ENCODE results near the gene SIGMAR1.

SIGMAR1 gene

DNA sequence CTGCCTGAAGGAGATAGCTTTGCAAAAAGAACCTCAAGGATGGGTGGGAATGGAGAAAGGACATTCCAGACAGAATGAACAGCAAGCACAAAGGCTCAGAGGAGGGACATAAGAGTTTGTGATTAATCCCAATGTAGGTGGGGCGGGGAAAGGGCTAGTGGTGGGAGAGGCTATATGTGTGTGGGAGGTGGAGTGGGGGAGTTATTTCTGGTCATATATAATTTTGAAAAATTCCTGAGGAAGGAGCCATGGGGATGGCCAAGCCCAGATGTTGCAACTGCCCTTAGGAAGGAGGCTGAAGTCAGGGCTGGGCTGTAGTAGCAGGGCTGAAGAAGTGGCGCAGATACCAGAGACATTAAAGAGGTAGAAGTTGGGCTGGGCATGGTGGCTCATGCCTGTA lies 38.3 kb upstream of the SIGMAR1 start:
- Histone ChIP-seq H3K79me2 (ENCODE audit: low read length) (no peaks in the 10 kb centered on the region), H3K4me1 (ENCODE audit: low read length) (no peaks in the 10 kb centered on the region), H4K20me1 (ENCODE audit: insufficient read depth, low read length) (no peaks in the 10 kb centered on the region), H3K9ac (ENCODE audit: low read length) (no peak overlapping the region), H3K4me2 (ENCODE audit: low read depth, low read length) (no peak overlapping the region), H3K36me3 (replicated peaks; ENCODE audit: insufficient read depth, low read length) (no peaks in the 10 kb centered on the region), H3K27me3 (replicated peaks; ENCODE audit: insufficient read depth, low read length) (no peaks in the 10 kb centered on the region), H3K9me3 (replicated peaks; ENCODE audit: insufficient read depth, low read length) (no peaks in the 10 kb centered on the region), H3K27ac (ENCODE audit: low read length) (no peak overlapping the region), H3F3A (ENCODE audit: insufficient read depth, low read length) (no peaks in the 10 kb centered on the region), H3K9me2 (replicated peaks; ENCODE audit: insufficient read depth, low read length) (no peaks in the 10 kb centered on the region), H3K4me3 (ENCODE audit: low read length) (no peak overlapping the region), H2AFZ (ENCODE audit: low read length) (no peak overlapping the region)
- no peak for DNase-seq
- TF ChIP-seq CTCF (IDR thresholded peaks at IDR 0.05; ENCODE audit: low read length) = no peak
- TF ChIP-seq EZH2phosphoT487 (IDR thresholded peaks at IDR 0.05; ENCODE audit: low read length) = no peak
- TF ChIP-seq EZH2 (optimal IDR thresholded peaks at IDR 0.05; ENCODE audit: low read depth, low read length) = no peak

GRCh38 chr9:34675048-34675714 lies 37.6 kb upstream of the SIGMAR1 start:
- no peaks in the 10 kb centered on the region for H3K36me3 ChIP-seq (replicated peaks; ENCODE audit: insufficient read depth, low read length)
- no peak overlapping the region for H3K9ac ChIP-seq (ENCODE audit: low read length)
- H3K79me2 ChIP-seq (ENCODE audit: low read length) = no peaks in the 10 kb centered on the region
- H3K4me2 ChIP-seq (ENCODE audit: low read depth, low read length) = no peak overlapping the region
- H3K4me1 ChIP-seq (ENCODE audit: low read length) = no peaks in the 10 kb centered on the region
- H3K9me2 ChIP-seq (replicated peaks; ENCODE audit: insufficient read depth, low read length) = no peaks in the 10 kb centered on the region
- no peak overlapping the region for H2AFZ ChIP-seq (ENCODE audit: low read length)
- H3K9me3 ChIP-seq (replicated peaks; ENCODE audit: insufficient read depth, low read length) = no peaks in the 10 kb centered on the region
- no peaks in the 10 kb centered on the region for H3F3A ChIP-seq (ENCODE audit: insufficient read depth, low read length)
- no peaks in the 10 kb centered on the region for H4K20me1 ChIP-seq (ENCODE audit: insufficient read depth, low read length)
- H3K4me3 ChIP-seq (ENCODE audit: low read length) = no peak overlapping the region
- peak; percentile 67 for DNase-seq
- TF ChIP-seq EZH2phosphoT487 (IDR thresholded peaks at IDR 0.05; ENCODE audit: low read length) = no peak
- peak; percentile 73 for TF ChIP-seq CTCF (IDR thresholded peaks at IDR 0.05; ENCODE audit: low read length)
- no peaks in the 10 kb centered on the region for H3K27me3 ChIP-seq (replicated peaks; ENCODE audit: insufficient read depth, low read length)
- no peak overlapping the region for H3K27ac ChIP-seq (ENCODE audit: low read length)

DNA sequence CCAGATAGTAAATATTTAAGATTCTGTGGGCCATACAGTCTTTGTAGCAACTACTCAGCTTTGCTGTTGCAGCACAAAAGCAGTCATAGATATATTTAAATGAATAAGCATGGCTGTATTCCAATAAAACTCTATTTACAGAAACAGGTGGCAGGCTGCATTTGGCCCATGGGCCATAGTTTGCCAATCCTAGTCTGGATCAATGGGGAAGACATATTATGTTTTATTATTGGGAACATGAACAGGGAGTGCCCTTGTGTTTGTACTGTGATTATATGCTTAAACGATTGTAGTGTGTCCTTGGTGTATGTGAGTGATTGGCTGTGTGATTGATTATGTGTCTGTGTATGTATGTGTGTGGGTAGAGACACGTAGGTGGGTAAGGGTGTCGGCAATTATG lies 36.9 kb upstream of the SIGMAR1 start:
- H3K4me3 ChIP-seq (ENCODE audit: low read length) = no peak overlapping the region
- no peaks in the 10 kb centered on the region for H3K27me3 ChIP-seq (replicated peaks; ENCODE audit: insufficient read depth, low read length)
- H3K4me2 ChIP-seq (ENCODE audit: low read depth, low read length) = no peak overlapping the region
- H2AFZ ChIP-seq (ENCODE audit: low read length) = no peak overlapping the region
- no peaks in the 10 kb centered on the region for H3F3A ChIP-seq (ENCODE audit: insufficient read depth, low read length)
- H3K4me1 ChIP-seq (ENCODE audit: low read length) = no peaks in the 10 kb centered on the region
- H3K9ac ChIP-seq (ENCODE audit: low read length) = no peak overlapping the region
- H3K79me2 ChIP-seq (ENCODE audit: low read length) = no peaks in the 10 kb centered on the region
- no peaks in the 10 kb centered on the region for H4K20me1 ChIP-seq (ENCODE audit: insufficient read depth, low read length)
- no peak for DNase-seq
- no peaks in the 10 kb centered on the region for H3K36me3 ChIP-seq (replicated peaks; ENCODE audit: insufficient read depth, low read length)
- H3K9me2 ChIP-seq (replicated peaks; ENCODE audit: insufficient read depth, low read length) = no peaks in the 10 kb centered on the region
- TF ChIP-seq EZH2phosphoT487 (IDR thresholded peaks at IDR 0.05; ENCODE audit: low read length) (no peak), EZH2 (optimal IDR thresholded peaks at IDR 0.05; ENCODE audit: low read depth, low read length) (no peak), CTCF (IDR thresholded peaks at IDR 0.05; ENCODE audit: low read length) (no peak)
- H3K27ac ChIP-seq (ENCODE audit: low read length) = no peak overlapping the region
- H3K9me3 ChIP-seq (replicated peaks; ENCODE audit: insufficient read depth, low read length) = no peaks in the 10 kb centered on the region

Data from MM.1S (cell line).